ENCODE results near the gene RUFY4.

Gene RUFY4

DNA sequence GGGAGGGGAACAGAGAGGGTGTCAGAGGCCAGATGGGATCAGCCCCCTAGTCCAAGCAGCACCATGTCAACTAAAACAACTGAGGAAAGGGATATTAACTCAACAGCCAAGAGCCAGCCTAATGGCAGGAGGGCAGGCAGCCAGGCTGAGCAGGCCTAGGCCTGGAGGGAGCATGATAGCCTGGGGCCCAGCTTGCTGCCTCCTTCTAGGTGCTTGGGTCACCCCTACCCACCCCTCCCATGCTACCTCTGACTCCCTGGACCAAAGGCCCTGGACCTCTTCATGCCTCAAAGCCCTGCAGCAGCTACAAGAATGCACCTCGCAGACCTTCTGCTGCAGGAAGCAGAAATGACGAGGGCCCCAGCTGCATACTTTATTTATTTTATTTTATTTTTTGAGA lies 44.2 kb upstream of the RUFY4 start:
- TF ChIP-seq, protein P1, sequence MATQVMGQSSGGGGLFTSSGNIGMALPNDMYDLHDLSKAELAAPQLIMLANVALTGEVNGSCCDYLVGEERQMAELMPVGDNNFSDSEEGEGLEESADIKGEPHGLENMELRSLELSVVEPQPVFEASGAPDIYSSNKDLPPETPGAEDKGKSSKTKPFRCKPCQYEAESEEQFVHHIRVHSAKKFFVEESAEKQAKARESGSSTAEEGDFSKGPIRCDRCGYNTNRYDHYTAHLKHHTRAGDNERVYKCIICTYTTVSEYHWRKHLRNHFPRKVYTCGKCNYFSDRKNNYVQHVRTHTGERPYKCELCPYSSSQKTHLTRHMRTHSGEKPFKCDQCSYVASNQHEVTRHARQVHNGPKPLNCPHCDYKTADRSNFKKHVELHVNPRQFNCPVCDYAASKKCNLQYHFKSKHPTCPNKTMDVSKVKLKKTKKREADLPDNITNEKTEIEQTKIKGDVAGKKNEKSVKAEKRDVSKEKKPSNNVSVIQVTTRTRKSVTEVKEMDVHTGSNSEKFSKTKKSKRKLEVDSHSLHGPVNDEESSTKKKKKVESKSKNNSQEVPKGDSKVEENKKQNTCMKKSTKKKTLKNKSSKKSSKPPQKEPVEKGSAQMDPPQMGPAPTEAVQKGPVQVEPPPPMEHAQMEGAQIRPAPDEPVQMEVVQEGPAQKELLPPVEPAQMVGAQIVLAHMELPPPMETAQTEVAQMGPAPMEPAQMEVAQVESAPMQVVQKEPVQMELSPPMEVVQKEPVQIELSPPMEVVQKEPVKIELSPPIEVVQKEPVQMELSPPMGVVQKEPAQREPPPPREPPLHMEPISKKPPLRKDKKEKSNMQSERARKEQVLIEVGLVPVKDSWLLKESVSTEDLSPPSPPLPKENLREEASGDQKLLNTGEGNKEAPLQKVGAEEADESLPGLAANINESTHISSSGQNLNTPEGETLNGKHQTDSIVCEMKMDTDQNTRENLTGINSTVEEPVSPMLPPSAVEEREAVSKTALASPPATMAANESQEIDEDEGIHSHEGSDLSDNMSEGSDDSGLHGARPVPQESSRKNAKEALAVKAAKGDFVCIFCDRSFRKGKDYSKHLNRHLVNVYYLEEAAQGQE (IDR thresholded peaks at IDR 0.05; ENCODE audit: insufficient read depth in 1 of 2, low read depth in 2 of 2, low read length in 2 of 2) = no peak
- TF ChIP-seq POLR2AphosphoS5 (IDR thresholded peaks at IDR 0.05; ENCODE audit: low read depth, low read length) (no peak), FOXP2 (optimal IDR thresholded peaks at IDR 0.05; ENCODE audit: borderline replicate concordance, extremely low read depth, extremely low read length, insufficient read depth) (no peak), SIN3A (IDR thresholded peaks at IDR 0.05; ENCODE audit: borderline replicate concordance, insufficient read depth, low read length) (no peak), TAF1 (IDR thresholded peaks at IDR 0.05; ENCODE audit: borderline replicate concordance, insufficient read depth, low read length) (no peak)

DNA sequence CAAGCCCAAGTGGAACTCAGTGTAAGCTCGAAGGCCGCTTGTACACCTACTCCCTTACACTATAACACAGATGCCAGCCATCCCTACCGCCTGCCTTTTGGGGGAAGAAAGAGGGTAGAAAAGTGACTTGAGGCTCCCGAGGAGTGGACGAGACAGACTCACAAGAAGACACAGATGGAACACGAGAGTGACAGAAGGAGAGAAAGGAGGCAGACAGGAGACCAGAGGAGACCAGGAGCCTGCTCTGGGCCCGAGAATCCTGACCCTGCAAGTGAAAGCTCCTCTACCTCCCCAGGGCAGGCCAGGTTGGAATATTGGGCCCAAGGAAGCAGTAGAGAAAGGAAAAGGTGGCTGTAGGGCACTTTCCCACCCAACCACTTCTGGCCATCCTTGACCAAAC lies 42.8 kb upstream of the RUFY4 start:
- TF ChIP-seq TAF1 (IDR thresholded peaks at IDR 0.05; ENCODE audit: borderline replicate concordance, insufficient read depth, low read length) = no peak

DNA sequence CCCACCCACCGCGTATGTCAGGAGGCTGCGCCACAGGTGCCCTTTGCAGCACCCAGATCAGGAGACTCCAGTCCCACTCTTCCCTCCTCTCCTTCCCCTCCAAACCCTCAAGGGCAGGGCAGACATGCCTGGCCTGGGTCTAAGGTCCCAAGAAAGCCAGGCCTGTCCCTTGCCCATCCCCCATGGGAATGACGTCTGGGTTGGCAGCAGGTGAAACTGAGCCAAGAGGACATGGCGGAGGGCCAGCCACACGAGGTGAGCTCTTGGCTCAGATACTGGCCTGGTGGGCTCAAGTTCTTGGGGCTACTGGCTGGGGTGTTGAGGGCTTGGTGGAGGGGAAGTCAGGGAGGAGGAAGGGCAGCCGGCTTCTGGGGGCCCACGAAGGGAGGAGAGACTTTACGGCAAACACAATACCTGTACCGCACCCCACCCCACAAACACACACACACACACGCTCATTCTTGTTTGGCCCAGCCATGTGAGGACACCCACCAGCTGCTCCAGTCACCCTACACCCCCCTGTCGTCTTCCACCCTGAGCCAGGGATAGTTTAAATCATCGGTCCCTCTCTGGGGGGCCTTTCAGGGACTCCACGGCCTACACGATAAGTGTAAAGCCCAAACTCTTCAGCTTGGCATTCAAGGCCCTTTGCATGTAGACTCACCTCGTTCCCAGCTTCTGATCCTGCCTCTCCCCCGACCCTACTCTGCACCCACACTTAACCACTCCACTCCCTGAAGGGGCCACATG lies 42.2 kb upstream of the RUFY4 start:
- TF ChIP-seq POLR2AphosphoS5 (IDR thresholded peaks at IDR 0.05; ENCODE audit: low read depth, low read length) (no peak), TAF1 (IDR thresholded peaks at IDR 0.05; ENCODE audit: borderline replicate concordance, insufficient read depth, low read length) (no peak), FOXP2 (optimal IDR thresholded peaks at IDR 0.05; ENCODE audit: borderline replicate concordance, extremely low read depth, extremely low read length, insufficient read depth) (no peak), SIN3A (IDR thresholded peaks at IDR 0.05; ENCODE audit: borderline replicate concordance, insufficient read depth, low read length) (no peak)
- TF ChIP-seq, protein P1 (IDR thresholded peaks at IDR 0.05; ENCODE audit: insufficient read depth in 1 of 2, low read depth in 2 of 2, low read length in 2 of 2) = no peak

DNA sequence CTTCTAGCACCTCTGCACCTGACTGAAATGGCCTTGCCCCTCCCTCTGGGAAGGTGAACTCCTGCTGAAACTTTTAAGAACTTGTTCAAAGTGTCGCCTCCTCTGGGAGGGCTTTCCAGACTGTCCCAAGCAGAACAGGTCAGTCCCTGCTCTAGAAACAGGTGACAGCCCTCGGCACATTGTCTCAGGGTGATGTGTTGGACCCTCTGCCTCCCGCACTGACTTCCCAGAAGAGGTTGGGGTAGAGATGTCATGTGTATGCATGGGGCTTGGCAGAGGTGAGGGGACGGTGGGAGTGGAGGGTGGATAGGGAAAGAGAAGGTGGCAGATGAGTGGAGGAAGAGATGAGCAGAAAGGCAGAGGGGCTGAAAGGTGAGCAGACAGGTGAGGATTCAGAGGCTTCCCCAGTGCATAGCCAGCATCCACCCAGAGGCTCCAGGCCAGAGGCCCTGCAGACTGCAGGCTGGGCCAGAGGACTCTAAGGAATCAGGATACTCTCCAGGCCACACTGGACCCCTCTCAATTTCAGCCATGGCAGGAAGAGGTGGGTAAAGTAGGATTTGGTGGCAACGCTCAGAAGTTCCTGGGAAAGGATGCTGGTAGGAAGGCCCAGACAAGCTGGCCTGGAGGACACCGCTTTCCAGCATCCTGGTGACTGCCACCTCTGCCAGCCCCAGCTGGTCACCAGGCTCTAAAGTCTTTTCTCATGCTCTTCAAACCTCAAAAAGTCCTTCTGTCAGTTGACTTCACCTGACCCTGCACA lies 41.4 kb upstream of the RUFY4 start:
- TF ChIP-seq POLR2AphosphoS5 (IDR thresholded peaks at IDR 0.05; ENCODE audit: low read depth, low read length) = no peak
- TF ChIP-seq, protein P1 (IDR thresholded peaks at IDR 0.05; ENCODE audit: insufficient read depth in 1 of 2, low read depth in 2 of 2, low read length in 2 of 2) = no peak
- TF ChIP-seq TAF1 (IDR thresholded peaks at IDR 0.05; ENCODE audit: borderline replicate concordance, insufficient read depth, low read length) = no peak
- no peak for TF ChIP-seq SIN3A (IDR thresholded peaks at IDR 0.05; ENCODE audit: borderline replicate concordance, insufficient read depth, low read length)
- TF ChIP-seq FOXP2 (optimal IDR thresholded peaks at IDR 0.05; ENCODE audit: borderline replicate concordance, extremely low read depth, extremely low read length, insufficient read depth) = no peak

DNA sequence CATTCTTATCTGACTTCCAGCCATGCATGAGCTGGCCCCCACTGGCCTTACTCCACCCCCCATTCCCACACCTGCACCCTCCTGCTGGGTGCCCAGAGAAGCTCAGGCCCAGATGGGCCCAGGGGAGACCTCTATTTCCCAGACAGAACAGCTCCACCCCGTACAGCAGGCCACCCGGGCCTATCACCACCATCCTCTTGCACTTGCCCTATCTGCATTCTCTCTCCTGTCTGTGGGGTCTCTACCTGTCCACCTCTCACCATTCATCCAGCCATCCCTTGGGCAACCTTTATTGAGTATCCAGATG lies 40.9 kb upstream of the RUFY4 start:
- TF ChIP-seq TAF1 (IDR thresholded peaks at IDR 0.05; ENCODE audit: borderline replicate concordance, insufficient read depth, low read length) (no peak), POLR2AphosphoS5 (IDR thresholded peaks at IDR 0.05; ENCODE audit: low read depth, low read length) (no peak), FOXP2 (optimal IDR thresholded peaks at IDR 0.05; ENCODE audit: borderline replicate concordance, extremely low read depth, extremely low read length, insufficient read depth) (no peak), SIN3A (IDR thresholded peaks at IDR 0.05; ENCODE audit: borderline replicate concordance, insufficient read depth, low read length) (no peak)
- TF ChIP-seq, protein P1 (IDR thresholded peaks at IDR 0.05; ENCODE audit: insufficient read depth in 1 of 2, low read depth in 2 of 2, low read length in 2 of 2) = no peak
